ENCODE measurements around the gene HTRA1. TPM values are rescaled to one million over a fixed set of nuclear protein-coding genes. Genes with fewer than 3 reads are reported as not detected.

HTRA1 gene
- total RNA-seq, 1 experiment from 2014 or later, result 0.39 TPM

- no peak for TF ChIP-seq ZNF274 (IDR thresholded peaks at IDR 0.05; ENCODE audit: low read depth, low read length)
Measured at GRCh38 chr10:122477436-122477835, 16.1 kb downstream of the HTRA1 start (continued).

GRCh38 chr10:122478971-122479370 lies 17.6 kb downstream of the HTRA1 start:
- Histone ChIP-seq H2AFZ (ENCODE audit: low read depth, low read length, poor library complexity, severe bottlenecking) (no peak overlapping the region), H3K9ac (ENCODE audit: low read length) (no peak overlapping the region), H3K9me2 (ENCODE audit: insufficient read depth) (no peaks in the 10 kb centered on the region), H3K79me2 (ENCODE audit: insufficient read depth, low read length) (no peaks in the 10 kb centered on the region), H3K27ac (ENCODE audit: low read depth, low read length) (no peak overlapping the region), H3K4me3 (replicated peaks in 1 of 2; ENCODE audit: low read depth in 1 of 2, low read length in 2 of 2) (no peak overlapping the region), H3K4me2 (ENCODE audit: low read length) (no peak overlapping the region), H4K20me1 (ENCODE audit: insufficient read depth) (no peaks in the 10 kb centered on the region), H3K9me3 (ENCODE audit: control insufficient read depth in 1 of 2, insufficient read depth in 1 of 2, low read depth in 1 of 2, low read length in 2 of 2) (no peaks in the 10 kb centered on the region), H3K36me3 (ENCODE audit: control insufficient read depth in 1 of 2, insufficient read depth in 2 of 2, low read length in 2 of 2) (no peaks in the 10 kb centered on the region), H3K4me1 (ENCODE audit: control insufficient read depth in 1 of 2, insufficient read depth in 2 of 2, low read length in 2 of 2) (no peaks in the 10 kb centered on the region), H3K27me3 (ENCODE audit: insufficient read depth, low read length) (no peaks in the 10 kb centered on the region)
- no peak for TF ChIP-seq CBX3 (IDR thresholded peaks at IDR 0.05; ENCODE audit: low read depth)
- TF ChIP-seq CTCF (IDR thresholded peaks at IDR 0.05 in 2 of 3, conservative IDR thresholded peaks at IDR 0.05 in 1 of 3; ENCODE audit: borderline replicate concordance in 1 of 3, insufficient read depth in 1 of 3, low read depth in 2 of 3, low read length in 2 of 3), result no peak
- TF ChIP-seq JUND (IDR thresholded peaks at IDR 0.05), result no peak
- no peak for TF ChIP-seq FOSL1 (IDR thresholded peaks at IDR 0.05; ENCODE audit: low read depth)
- no peak for TF ChIP-seq TCF7L2 (IDR thresholded peaks at IDR 0.05; ENCODE audit: borderline replicate concordance, extremely low read depth, insufficient read depth, insufficient read length)
- no peak for TF ChIP-seq EZH2 (IDR thresholded peaks at IDR 0.05)
- TF ChIP-seq ZFX (IDR thresholded peaks at IDR 0.05), result no peak
- TF ChIP-seq EGR1 (IDR thresholded peaks at IDR 0.05; ENCODE audit: low read depth), result no peak
- no peak for TF ChIP-seq SRF (IDR thresholded peaks at IDR 0.05; ENCODE audit: low read depth)
- no peak for TF ChIP-seq SP1 (IDR thresholded peaks at IDR 0.05; ENCODE audit: low read depth)
- no peak for TF ChIP-seq YY1 (IDR thresholded peaks at IDR 0.05; ENCODE audit: extremely low read depth, insufficient replicate concordance, low read depth, low read length)
- TF ChIP-seq POLR2AphosphoS5 (IDR thresholded peaks at IDR 0.05; ENCODE audit: low read depth, low read length), result no peak
- TF ChIP-seq CEBPB (IDR thresholded peaks at IDR 0.05; ENCODE audit: low read depth), result no peak
- no peak for TF ChIP-seq ELF1 (IDR thresholded peaks at IDR 0.05; ENCODE audit: borderline replicate concordance, low read depth)
- no peak for TF ChIP-seq POLR2A (IDR thresholded peaks at IDR 0.05; ENCODE audit: borderline replicate concordance, extremely low read depth, insufficient read depth, insufficient read length)
- no peak for TF ChIP-seq ZBTB33 (IDR thresholded peaks at IDR 0.05; ENCODE audit: extremely low read depth, insufficient replicate concordance, low read length)
- TF ChIP-seq SIN3A (IDR thresholded peaks at IDR 0.05; ENCODE audit: low read depth), result no peak
- no peak for TF ChIP-seq REST (IDR thresholded peaks at IDR 0.05; ENCODE audit: low read depth)
- POLR2A ChIA-PET, result no interaction called here
- intact Hi-C loops (cut with micrococcal nuclease), result no loop called here
- no peak for ATAC-seq
- CTCF ChIA-PET, result no interaction called here
- RAD21 ChIA-PET (ENCODE audit: low non-redundant PET in 1 of 2, low total read pairs in 2 of 2, uncharacterized antibody in 2 of 2, unreplicated experiment in 2 of 2), result no interaction called here
- no peak for DNase-seq (ENCODE audit: low read depth, low spot score)
- no TSS peak for BruUV-seq (replicated peaks)
